ENCODE measurements around the gene EYA4. TPM values are rescaled to one million over a fixed set of nuclear protein-coding genes. Genes with fewer than 3 reads are reported as not detected.

EYA4 gene
- total RNA-seq, 1 experiment from 2014 or later: 0.24 TPM

DNA sequence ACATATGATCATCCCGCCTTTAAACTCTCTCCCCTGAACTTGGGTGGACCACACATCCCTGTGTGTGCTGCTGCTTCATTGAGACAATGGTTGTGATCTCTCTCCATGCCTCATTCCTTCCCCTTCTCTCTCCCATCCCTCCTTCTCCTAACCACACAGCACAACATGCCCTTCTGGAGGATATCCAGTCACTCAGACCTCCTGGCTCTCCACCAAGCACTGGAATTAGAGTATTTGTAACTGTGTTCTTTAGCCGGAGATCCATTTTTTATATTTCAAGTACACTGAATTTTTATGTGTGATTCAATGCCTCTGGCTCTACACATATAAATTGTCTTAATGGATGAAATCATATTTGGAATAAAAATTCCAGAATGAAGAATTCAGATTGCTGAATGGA lies 287.4 kb downstream of the EYA4 start (continued):
- TF ChIP-seq, protein P1, sequence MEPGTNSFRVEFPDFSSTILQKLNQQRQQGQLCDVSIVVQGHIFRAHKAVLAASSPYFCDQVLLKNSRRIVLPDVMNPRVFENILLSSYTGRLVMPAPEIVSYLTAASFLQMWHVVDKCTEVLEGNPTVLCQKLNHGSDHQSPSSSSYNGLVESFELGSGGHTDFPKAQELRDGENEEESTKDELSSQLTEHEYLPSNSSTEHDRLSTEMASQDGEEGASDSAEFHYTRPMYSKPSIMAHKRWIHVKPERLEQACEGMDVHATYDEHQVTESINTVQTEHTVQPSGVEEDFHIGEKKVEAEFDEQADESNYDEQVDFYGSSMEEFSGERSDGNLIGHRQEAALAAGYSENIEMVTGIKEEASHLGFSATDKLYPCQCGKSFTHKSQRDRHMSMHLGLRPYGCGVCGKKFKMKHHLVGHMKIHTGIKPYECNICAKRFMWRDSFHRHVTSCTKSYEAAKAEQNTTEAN (CRISPR knock-in tag; IDR thresholded peaks at IDR 0.05): no peak
- TF ChIP-seq ZNF232 (CRISPR knock-in tag; IDR thresholded peaks at IDR 0.05): no peak

DNA sequence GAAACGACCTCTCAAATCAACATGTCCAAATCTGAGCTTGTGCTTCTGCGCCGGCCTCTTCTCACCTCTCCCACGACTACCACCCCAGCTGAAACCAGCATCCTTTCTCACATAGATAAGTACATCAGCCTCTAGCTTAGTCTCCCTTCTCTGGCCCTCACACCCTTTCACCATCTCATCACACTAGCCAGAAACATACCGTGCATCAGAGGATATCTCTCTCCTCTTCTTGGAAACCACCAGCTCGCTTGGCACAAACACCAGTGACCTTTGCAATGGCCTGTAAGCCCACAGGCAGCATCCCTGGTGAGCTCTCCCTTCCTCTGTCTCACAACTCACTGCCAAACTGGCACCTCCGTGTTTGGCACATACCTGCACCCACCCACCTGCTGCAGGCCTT lies 291.8 kb downstream of the EYA4 start:
- Mint-ChIP-seq H3K4me1 (no peaks in the 10 kb centered on the region), H3K9me3 (no peaks in the 10 kb centered on the region), H3K36me3 (no peaks in the 10 kb centered on the region), H3K4me3 (no peak overlapping the region), H3K27ac (no peak overlapping the region), H3K27me3 (ENCODE audit: low read depth) (no peaks in the 10 kb centered on the region)
- no peak for TF ChIP-seq GRHL2 (CRISPR knock-in tag; IDR thresholded peaks at IDR 0.05; ENCODE audit: insufficient replicate concordance, severe bottlenecking)
- TF ChIP-seq FOXP1 (CRISPR knock-in tag; IDR thresholded peaks at IDR 0.05; ENCODE audit: borderline replicate concordance): no peak
- TF ChIP-seq, protein P2, sequence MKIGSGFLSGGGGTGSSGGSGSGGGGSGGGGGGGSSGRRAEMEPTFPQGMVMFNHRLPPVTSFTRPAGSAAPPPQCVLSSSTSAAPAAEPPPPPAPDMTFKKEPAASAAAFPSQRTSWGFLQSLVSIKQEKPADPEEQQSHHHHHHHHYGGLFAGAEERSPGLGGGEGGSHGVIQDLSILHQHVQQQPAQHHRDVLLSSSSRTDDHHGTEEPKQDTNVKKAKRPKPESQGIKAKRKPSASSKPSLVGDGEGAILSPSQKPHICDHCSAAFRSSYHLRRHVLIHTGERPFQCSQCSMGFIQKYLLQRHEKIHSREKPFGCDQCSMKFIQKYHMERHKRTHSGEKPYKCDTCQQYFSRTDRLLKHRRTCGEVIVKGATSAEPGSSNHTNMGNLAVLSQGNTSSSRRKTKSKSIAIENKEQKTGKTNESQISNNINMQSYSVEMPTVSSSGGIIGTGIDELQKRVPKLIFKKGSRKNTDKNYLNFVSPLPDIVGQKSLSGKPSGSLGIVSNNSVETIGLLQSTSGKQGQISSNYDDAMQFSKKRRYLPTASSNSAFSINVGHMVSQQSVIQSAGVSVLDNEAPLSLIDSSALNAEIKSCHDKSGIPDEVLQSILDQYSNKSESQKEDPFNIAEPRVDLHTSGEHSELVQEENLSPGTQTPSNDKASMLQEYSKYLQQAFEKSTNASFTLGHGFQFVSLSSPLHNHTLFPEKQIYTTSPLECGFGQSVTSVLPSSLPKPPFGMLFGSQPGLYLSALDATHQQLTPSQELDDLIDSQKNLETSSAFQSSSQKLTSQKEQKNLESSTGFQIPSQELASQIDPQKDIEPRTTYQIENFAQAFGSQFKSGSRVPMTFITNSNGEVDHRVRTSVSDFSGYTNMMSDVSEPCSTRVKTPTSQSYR (CRISPR knock-in tag; IDR thresholded peaks at IDR 0.05): no peak
- TF ChIP-seq NR1H2 (CRISPR knock-in tag; IDR thresholded peaks at IDR 0.05): no peak
- no peak for TF ChIP-seq TEAD1 (CRISPR knock-in tag; IDR thresholded peaks at IDR 0.05)
- no peak for TF ChIP-seq ZNF416 (CRISPR knock-in tag; IDR thresholded peaks at IDR 0.05)
- TF ChIP-seq, protein P3, sequence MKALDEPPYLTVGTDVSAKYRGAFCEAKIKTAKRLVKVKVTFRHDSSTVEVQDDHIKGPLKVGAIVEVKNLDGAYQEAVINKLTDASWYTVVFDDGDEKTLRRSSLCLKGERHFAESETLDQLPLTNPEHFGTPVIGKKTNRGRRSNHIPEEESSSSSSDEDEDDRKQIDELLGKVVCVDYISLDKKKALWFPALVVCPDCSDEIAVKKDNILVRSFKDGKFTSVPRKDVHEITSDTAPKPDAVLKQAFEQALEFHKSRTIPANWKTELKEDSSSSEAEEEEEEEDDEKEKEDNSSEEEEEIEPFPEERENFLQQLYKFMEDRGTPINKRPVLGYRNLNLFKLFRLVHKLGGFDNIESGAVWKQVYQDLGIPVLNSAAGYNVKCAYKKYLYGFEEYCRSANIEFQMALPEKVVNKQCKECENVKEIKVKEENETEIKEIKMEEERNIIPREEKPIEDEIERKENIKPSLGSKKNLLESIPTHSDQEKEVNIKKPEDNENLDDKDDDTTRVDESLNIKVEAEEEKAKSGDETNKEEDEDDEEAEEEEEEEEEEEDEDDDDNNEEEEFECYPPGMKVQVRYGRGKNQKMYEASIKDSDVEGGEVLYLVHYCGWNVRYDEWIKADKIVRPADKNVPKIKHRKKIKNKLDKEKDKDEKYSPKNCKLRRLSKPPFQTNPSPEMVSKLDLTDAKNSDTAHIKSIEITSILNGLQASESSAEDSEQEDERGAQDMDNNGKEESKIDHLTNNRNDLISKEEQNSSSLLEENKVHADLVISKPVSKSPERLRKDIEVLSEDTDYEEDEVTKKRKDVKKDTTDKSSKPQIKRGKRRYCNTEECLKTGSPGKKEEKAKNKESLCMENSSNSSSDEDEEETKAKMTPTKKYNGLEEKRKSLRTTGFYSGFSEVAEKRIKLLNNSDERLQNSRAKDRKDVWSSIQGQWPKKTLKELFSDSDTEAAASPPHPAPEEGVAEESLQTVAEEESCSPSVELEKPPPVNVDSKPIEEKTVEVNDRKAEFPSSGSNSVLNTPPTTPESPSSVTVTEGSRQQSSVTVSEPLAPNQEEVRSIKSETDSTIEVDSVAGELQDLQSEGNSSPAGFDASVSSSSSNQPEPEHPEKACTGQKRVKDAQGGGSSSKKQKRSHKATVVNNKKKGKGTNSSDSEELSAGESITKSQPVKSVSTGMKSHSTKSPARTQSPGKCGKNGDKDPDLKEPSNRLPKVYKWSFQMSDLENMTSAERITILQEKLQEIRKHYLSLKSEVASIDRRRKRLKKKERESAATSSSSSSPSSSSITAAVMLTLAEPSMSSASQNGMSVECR (CRISPR knock-in tag; IDR thresholded peaks at IDR 0.05; ENCODE audit: borderline replicate concordance): no peak
- no peak for TF ChIP-seq ZNF232 (CRISPR knock-in tag; IDR thresholded peaks at IDR 0.05)
- TF ChIP-seq ZNF671 (CRISPR knock-in tag; IDR thresholded peaks at IDR 0.05): no peak
- TF ChIP-seq EMX1 (CRISPR knock-in tag; IDR thresholded peaks at IDR 0.05): no peak
- TF ChIP-seq, protein P4, sequence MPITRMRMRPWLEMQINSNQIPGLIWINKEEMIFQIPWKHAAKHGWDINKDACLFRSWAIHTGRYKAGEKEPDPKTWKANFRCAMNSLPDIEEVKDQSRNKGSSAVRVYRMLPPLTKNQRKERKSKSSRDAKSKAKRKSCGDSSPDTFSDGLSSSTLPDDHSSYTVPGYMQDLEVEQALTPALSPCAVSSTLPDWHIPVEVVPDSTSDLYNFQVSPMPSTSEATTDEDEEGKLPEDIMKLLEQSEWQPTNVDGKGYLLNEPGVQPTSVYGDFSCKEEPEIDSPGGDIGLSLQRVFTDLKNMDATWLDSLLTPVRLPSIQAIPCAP (CRISPR knock-in tag; IDR thresholded peaks at IDR 0.05): no peak
- TF ChIP-seq, protein P5, sequence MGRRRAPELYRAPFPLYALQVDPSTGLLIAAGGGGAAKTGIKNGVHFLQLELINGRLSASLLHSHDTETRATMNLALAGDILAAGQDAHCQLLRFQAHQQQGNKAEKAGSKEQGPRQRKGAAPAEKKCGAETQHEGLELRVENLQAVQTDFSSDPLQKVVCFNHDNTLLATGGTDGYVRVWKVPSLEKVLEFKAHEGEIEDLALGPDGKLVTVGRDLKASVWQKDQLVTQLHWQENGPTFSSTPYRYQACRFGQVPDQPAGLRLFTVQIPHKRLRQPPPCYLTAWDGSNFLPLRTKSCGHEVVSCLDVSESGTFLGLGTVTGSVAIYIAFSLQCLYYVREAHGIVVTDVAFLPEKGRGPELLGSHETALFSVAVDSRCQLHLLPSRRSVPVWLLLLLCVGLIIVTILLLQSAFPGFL (CRISPR knock-in tag; IDR thresholded peaks at IDR 0.05; ENCODE audit: borderline replicate concordance): no peak
- no peak for TF ChIP-seq CREB1 (CRISPR knock-in tag; IDR thresholded peaks at IDR 0.05)
- ChIA-PET CTCF (interaction anchor here (0.8 to 0.9 kb wide), 2 partner anchors 305 to 570 kb away, joined by 3 read pairs; no protein-coding TSS in a partner anchor), POLR2A (interaction anchor here (0.9 kb wide), 1 partner anchor 31 kb away, joined by 3 read pairs; no protein-coding TSS in a partner anchor)
- ATAC-seq: no peak
- no peak for DNase-seq (ENCODE audit: low spot score)
